Measurements from ENCODE around the gene PPP1R10. TPM values are rescaled to one million over a fixed set of nuclear protein-coding genes. Genes with fewer than 3 reads are reported as not detected.
A peak's percentile ranks its signal among the peaks of the same experiment; 100 is the strongest.

The PPP1R10 gene
- total and polyA plus RNA-seq, 2 of the 13 experiments (the other 11 are each of a cell fraction or from before 2014, with no cell fraction given) = 26.3 to 38.4 TPM

GRCh38 chr6:30556066-30556905 is 60.8 kb downstream of the PPP1R10 start, which contains the start of gene GNL1 (continued):
- TF ChIP-seq MBNL3 (CRISPR knock-in tag; conservative IDR thresholded peaks at IDR 0.05) (no peak), ZNF468 (CRISPR knock-in tag; IDR thresholded peaks at IDR 0.05) (peak; percentile 86; the same call in 1 of the 2 replicates), CAMTA2 (CRISPR knock-in tag; IDR thresholded peaks at IDR 0.05; ENCODE audit: borderline replicate concordance) (0 out of 2 replicates have a peak, but pooled peaks have one; percentile 81), CBX2 (IDR thresholded peaks at IDR 0.05; ENCODE audit: low read depth, low read length) (no peak), CBX2 (CRISPR knock-in tag; IDR thresholded peaks at IDR 0.05; ENCODE audit: low read depth) (no peak; the same call in 1 of the 2 replicates), ZFY (CRISPR knock-in tag; IDR thresholded peaks at IDR 0.05) (peak; percentile 29; the same call in 1 of the 2 replicates), ZNF101 (CRISPR knock-in tag; IDR thresholded peaks at IDR 0.05; ENCODE audit: borderline replicate concordance, low read depth) (no peak), U2AF1 (optimal IDR thresholded peaks at IDR 0.05; ENCODE audit: low read depth, low read length) (peak; percentile 65), ZNF275 (CRISPR knock-in tag; IDR thresholded peaks at IDR 0.05; ENCODE audit: borderline replicate concordance) (0 out of 2 replicates have a peak, but pooled peaks have one; percentile 25), MTA1 (CRISPR knock-in tag; IDR thresholded peaks at IDR 0.05; ENCODE audit: borderline replicate concordance) (peak; percentile 40; the same call in 1 of the 2 replicates), CHCHD3 (CRISPR knock-in tag; IDR thresholded peaks at IDR 0.05) (peak; percentile 88), MTF2 (CRISPR knock-in tag; IDR thresholded peaks at IDR 0.05; ENCODE audit: borderline replicate concordance) (no peak), E2F1 (CRISPR knock-in tag; IDR thresholded peaks at IDR 0.05) (peak; percentile 76), ZSCAN20 (CRISPR knock-in tag; IDR thresholded peaks at IDR 0.05; ENCODE audit: borderline replicate concordance) (peak; percentile 88; the same call in 1 of the 2 replicates), CREB1 (IDR thresholded peaks at IDR 0.05) (peak; percentile 98), CREB1 (CRISPR knock-in tag; IDR thresholded peaks at IDR 0.05) (peak; percentile 82), SATB2 (CRISPR knock-in tag; IDR thresholded peaks at IDR 0.05) (0 out of 2 replicates have a peak, but pooled peaks have one; percentile 58), TGIF2 (CRISPR knock-in tag; IDR thresholded peaks at IDR 0.05) (peak; percentile 98), ZNF205 (CRISPR knock-in tag; IDR thresholded peaks at IDR 0.05) (peak; percentile 63; the same call in 1 of the 2 replicates), ZNF7 (CRISPR knock-in tag; IDR thresholded peaks at IDR 0.05) (0 out of 2 replicates have a peak, but pooled peaks have one; percentile 27), ZNF607 (CRISPR knock-in tag; IDR thresholded peaks at IDR 0.05; ENCODE audit: borderline replicate concordance) (no peak; the same call in 1 of the 2 replicates), HNF4A (CRISPR knock-in tag; IDR thresholded peaks at IDR 0.05) (peak; percentile 48; the same call in 1 of the 2 replicates), ARID4A (CRISPR knock-in tag; IDR thresholded peaks at IDR 0.05; ENCODE audit: borderline replicate concordance) (peak; percentile 68)
